ENCODE data around the gene URGCP. TPM values are rescaled to one million over a fixed set of nuclear protein-coding genes. Genes with fewer than 3 reads are reported as not detected.

URGCP gene
- total RNA-seq, 1 experiment from 2014 or later, result 30.7 TPM

GRCh38 chr7:43870316-43870715, 36.1 kb downstream of the URGCP start:
- H4K20me1 ChIP-seq (ENCODE audit: control insufficient read depth, insufficient read depth, insufficient read length), result no peaks in the 10 kb centered on the region
- H3K27ac ChIP-seq (ENCODE audit: insufficient read length, low read depth, low read length), result no peak overlapping the region
- H2BK120ac ChIP-seq (ENCODE audit: low read depth, low read length, poor library complexity, severe bottlenecking), result no peak overlapping the region
- no peak overlapping the region for H3K18ac ChIP-seq (ENCODE audit: insufficient read length, low read depth, low read length)
- no peak overlapping the region for H3K14ac ChIP-seq (ENCODE audit: insufficient read depth, low read length)
- Mint-ChIP-seq H3K9me3 (no peaks in the 10 kb centered on the region; a peak in 1 of 5 replicates), H3K36me3 (ENCODE audit: insufficient read depth in 1 of 3, low read depth in 3 of 3) (peaks cover 16 to 23% (median 23%) of the 10 kb centered on the region in 3 experiments), H3K4me1 (peaks cover 40 to 41% of the 10 kb centered on the region in 2 experiments), H3K4me3 (peak overlapping the region; percentile 18 to 91; a peak in 2 of 5 replicates), H3K27me3 (ENCODE audit: low read depth) (peaks cover 5% of the 10 kb centered on the region; the same call in 1 of the 2 replicates), H3K27ac (no peak overlapping the region)
- WGBS (ENCODE audit: extremely low coverage, insufficient read length, low lambda C conversion rate), result no CpG with 5 or more reads among the region's 4 CpGs
- no peak overlapping the region for H2AK5ac ChIP-seq (ENCODE audit: insufficient read length, low read length)
- H3K79me1 ChIP-seq (ENCODE audit: insufficient read depth, low read depth, low read length, poor library complexity, severe bottlenecking), result no peaks in the 10 kb centered on the region
- no peak overlapping the region for H3K56ac ChIP-seq (ENCODE audit: insufficient read length, low read depth, low read length)
- H3K4me1 ChIP-seq (ENCODE audit: insufficient read depth, low read length), result peaks cover 3% of the 10 kb centered on the region; the same call in 1 of the 2 replicates
- peaks cover 6% of the 10 kb centered on the region for H3K23me2 ChIP-seq (ENCODE audit: insufficient read length, low read depth, low read length, poor library complexity, severe bottlenecking)
- H2BK12ac ChIP-seq (ENCODE audit: insufficient read length, low read depth, low read length), result no peak overlapping the region
- no peaks in the 10 kb centered on the region for H3K79me2 ChIP-seq (ENCODE audit: insufficient read depth, low read length)
- 0 out of 2 replicates have a peak, but pooled peaks cover 2% of the 10 kb centered on the region for H3K27me3 ChIP-seq (ENCODE audit: insufficient read depth, low read length)
- H3K9me3 ChIP-seq (ENCODE audit: control insufficient read depth, low read depth, low read length), result no peaks in the 10 kb centered on the region
- H2AFZ ChIP-seq (ENCODE audit: low read length), result no peak overlapping the region
- no peak overlapping the region for H3K23ac ChIP-seq (ENCODE audit: insufficient read length, low read depth, low read length)
- no peak overlapping the region for H3K9ac ChIP-seq (ENCODE audit: extremely low read depth, insufficient read length, low read length)
- no peak overlapping the region for H2BK15ac ChIP-seq (ENCODE audit: low read depth, low read length)
- no peak overlapping the region for H4K8ac ChIP-seq (replicated peaks; ENCODE audit: insufficient read length, low read depth, low read length)
- H4K5ac ChIP-seq (ENCODE audit: insufficient read length, low read depth, low read length), result no peak overlapping the region
- no peak for DNase-seq
- H3K4me2 ChIP-seq (ENCODE audit: insufficient read depth, insufficient read length, low read length), result no peak overlapping the region
- H4K91ac ChIP-seq (ENCODE audit: insufficient read length, low read depth, low read length), result no peak overlapping the region
- H2BK5ac ChIP-seq (ENCODE audit: insufficient read length, low read length), result no peak overlapping the region
- no peak overlapping the region for H3T11ph ChIP-seq (ENCODE audit: low read length)
- H3K4ac ChIP-seq (ENCODE audit: low read depth, low read length), result no peak overlapping the region
- TF ChIP-seq CTCF (conservative IDR thresholded peaks at IDR 0.05), result no peak
- H2BK20ac ChIP-seq (ENCODE audit: low read depth, low read length, poor library complexity, severe bottlenecking), result no peak overlapping the region

All from H9 (cell line).